NCI-H2196 treated with DMSO at 0.1 percent for 48 hours (cell line): ENCODE data around the gene GALNT2.

Experiments
- DNase-seq: peaks from one replicate; lab custom pipeline; 2025; ENCODE audit not compliant: unreplicated experiment; lab: John Stamatoyannopoulos, UW

The GALNT2 gene

GRCh38 chr1:230066466-230067404 lies at the start of gene GALNT2:
GALNT2 (plus strand) TSS chr1:230067238; CDS start chr1:230067281, 43 bp downstream.
- DNase-seq, result peak; percentile 93

GRCh38 chr1:230020451-230020850 lies 46.6 kb upstream of the GALNT2 start:
- DNase-seq, result no peak

DNA sequence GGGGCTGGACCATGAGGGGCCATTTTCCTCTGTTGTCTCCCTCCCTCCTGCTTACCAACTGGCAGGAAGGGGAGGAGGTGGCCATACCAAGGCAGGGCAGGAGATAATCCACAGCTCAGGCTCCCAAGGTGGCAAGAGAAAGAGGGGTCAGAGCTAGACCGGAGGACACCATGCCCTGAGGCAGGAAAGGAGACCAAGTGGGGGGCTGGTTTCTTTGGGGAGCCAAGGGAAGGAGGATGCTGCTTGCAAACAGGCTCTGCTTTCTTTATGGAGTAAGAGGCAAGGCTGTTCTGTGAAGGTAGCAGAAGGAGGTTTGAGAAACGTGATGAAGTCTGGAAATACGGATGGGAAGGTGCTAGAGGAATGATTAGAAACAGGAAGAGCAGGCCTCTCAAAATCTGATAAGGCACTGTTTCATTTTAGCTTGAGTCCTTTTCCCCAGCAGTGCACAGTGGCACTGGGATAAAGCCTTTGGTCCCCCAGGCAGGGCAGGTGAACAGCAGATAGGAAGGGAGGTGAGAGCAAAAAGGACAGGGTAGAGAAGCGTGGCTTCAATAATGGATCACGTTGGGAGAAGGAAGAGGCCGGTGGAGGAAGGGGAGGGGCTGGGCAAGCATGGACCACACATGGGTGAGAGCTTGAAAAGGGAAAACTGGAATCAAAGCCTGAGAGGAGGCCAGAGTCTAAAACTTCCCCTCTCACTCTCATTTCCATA lies 44.2 kb upstream of the GALNT2 start:
- DNase-seq, result no peak

GRCh38 chr1:230025686-230026085 lies 41.4 kb upstream of the GALNT2 start:
- no peak for DNase-seq

GRCh38 chr1:230026139-230026538 lies 40.9 kb upstream of the GALNT2 start:
- DNase-seq, result no peak

DNA sequence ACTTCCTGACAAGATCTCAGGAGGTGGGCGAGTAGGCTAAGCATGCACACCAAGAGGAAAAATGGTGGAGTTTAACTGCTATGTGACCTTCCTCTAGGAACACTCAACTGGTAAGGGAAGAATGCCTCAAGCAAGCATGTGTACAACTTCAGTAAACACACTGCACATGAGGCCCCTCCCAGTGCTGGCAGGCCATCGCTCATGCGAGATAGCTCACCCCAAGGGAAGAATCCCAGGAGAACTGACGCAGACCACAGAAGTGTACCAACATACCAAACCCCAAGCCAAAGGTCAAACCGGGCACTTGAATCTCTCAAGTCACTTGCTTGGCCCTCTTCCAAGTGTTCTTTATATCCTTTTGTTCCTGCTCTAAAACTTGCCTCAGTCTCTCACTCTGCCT lies 40.5 kb upstream of the GALNT2 start:
- DNase-seq, result no peak

GRCh38 chr1:230028602-230029223 lies 38.3 kb upstream of the GALNT2 start:
- DNase-seq, result no peak

- DNase-seq, result no peak
Observed at GRCh38 chr1:230029244-230029941, 37.6 kb upstream of the GALNT2 start.

- no peak for DNase-seq
Observed at GRCh38 chr1:230030122-230030821, 36.8 kb upstream of the GALNT2 start.

- no peak for DNase-seq
Observed at GRCh38 chr1:230031131-230031530, 35.9 kb upstream of the GALNT2 start.

DNA sequence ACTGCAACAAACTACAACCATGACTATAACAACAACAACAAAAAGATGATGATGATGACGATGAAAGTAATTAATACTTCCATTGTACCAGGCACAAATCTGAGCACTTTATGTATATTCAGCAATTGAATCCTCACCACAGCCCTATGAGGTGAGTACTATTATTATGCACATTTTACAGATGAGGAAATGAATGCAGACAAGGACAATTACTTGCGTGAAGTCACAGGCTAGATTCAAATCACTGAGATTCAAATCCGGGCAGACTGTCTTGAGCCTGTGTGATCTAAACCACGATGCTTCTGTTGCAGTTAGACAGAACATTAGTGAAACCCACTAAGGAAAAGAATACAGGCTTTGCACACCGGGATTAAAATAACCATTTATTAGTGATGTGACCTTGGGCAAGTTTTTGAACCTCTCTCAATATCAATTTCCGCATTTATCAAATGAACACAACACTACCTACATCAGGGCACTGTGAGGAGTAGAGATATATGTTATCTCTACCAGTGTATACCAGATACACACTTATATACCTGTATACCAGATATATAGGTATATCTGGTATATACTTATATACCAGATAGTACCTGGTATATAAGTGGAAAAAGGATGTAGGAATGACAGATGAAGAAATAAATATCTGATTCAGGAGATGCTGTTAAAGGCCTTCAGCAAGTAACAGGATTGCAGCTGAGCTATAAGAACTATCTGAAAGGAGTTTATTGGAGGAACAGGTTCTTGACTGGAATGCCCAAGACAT lies 34.3 kb upstream of the GALNT2 start:
- no peak for DNase-seq

DNA sequence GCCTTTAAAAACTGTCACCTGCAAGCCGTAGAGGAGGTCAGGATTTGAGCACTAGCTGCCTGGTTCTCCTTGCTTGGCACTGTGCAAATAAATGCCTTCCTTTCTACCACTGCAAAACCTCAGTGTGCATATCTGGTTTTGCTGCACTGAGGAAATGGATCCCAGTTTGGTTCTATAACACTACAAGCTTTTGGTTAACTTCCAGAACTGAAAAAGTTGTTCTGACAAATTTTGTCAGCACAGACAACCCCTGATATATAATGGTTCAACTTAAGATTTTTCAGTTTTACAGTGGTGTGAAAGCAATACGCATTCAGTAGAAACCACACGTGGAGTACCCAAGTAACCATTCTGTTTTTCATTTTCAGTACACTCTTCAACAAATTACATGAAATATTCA lies 29.8 kb upstream of the GALNT2 start:
- DNase-seq, result no peak

GRCh38 chr1:230040440-230040839 lies 26.6 kb upstream of the GALNT2 start:
- DNase-seq, result no peak

DNA sequence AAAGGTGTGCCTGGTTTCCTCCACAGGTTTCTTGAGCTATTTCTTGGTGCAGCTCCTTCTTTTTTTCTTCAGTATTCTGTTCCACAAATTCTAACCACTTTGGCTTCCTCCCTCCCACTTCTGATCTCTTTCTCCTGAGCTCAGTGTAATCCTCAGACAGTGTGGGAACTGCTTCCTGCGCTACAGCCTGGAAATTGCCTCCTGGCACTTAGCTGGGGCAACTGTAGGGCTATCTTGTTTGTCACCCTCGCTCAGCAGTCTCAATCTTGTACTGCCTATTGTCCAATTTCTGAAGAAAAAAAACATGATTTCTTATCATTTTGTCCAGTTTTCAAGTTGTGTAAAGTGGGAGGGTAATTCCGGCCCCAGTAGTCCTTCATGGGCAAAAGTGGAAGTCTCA lies 24.0 kb upstream of the GALNT2 start:
- no peak for DNase-seq

- DNase-seq, result no peak
Observed at GRCh38 chr1:230044729-230045128, 22.3 kb upstream of the GALNT2 start.

GRCh38 chr1:230047114-230047865 lies 19.7 kb upstream of the GALNT2 start:
- no peak for DNase-seq

- DNase-seq, result no peak
Observed at GRCh38 chr1:230048322-230048721, 18.7 kb upstream of the GALNT2 start.

DNA sequence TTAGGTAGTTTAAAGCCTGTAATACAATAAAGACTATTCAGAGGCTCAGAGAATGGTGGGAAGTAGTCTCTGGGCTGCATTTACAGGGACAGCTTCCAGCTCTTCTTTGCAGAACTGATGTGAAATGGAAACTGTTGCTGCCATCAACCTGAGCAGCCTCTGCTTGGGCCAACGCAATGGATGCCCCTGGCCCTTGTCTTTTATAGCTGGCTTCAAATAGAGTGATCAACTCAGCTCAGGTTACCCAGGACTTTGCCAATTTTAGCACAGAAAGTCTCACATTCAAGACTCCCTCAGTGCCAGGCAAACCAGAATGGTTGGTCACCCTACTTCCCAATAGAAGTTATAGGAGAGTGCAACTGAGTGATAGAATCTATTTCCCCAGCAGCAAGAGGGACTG lies 18.1 kb upstream of the GALNT2 start:
- no peak for DNase-seq

DNA sequence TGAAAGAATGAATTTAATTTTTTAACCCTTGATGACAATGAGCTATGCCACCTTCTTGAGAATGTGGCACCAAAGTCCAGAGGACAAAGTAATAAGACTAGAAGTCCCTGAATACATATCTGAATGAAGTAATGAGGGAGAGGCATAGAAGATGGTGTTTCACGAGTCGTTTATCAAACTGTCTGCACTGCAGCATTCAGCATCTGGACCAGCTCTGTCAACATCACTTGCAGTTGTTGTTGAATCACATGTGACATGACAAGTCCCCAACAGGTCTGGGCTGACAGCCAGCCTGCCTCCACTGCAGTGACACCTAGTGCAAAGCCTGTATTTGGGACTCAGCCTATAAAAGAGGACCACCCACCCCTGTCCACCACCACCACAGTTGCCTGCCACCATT lies 17.3 kb upstream of the GALNT2 start:
- DNase-seq, result no peak
